Posterior vena cava (tissue), 2 donors: ENCODE measurements around the gene MYOM1. TPM values are rescaled to one million over a fixed set of nuclear protein-coding genes. Genes with fewer than 3 reads are reported as not detected.
"Not testable (repeated sequence)": the region's sequence is repeated elsewhere in the genome, so short reads cannot be mapped to it uniquely, and the experiment has no call there.

Experiments used
- DNase-seq: peaks from one replicate; pipeline ENCODE4 v3.0.0-alpha.2; 2020; ENCODE audit warnings: low spot score
- intact Hi-C, 2 donors: fragments of 100-400 bp; cut with DNase I; formaldehyde crosslinking; loops; one replicate each; pipeline versions ENCODE4 v1.14.1 to v1.14.2; 2022 to 2023
- total RNA-seq, 2 donors: library from RNA; stranded (reverse); fragmentation: NEBNext Ultra II Directional; extraction: Animal tissue kit (Norgen Biotek cat#: 25700); gene quantifications; one replicate each; pipeline ENCODE4 v1.2.1, GENCODE V29; 2021
- donor health status: DM: yes; HTN: yes; CAD: no.
- donor health status: DM: yes; HTN: yes; CAD: no.

MYOM1 gene
- total RNA-seq, 2 donors from 2014 or later = 32.0 to 42.1 TPM

GRCh38 chr18:3230401-3231334 lies 10.9 kb upstream of the MYOM1 start:
- intact Hi-C loops = loop anchor here in 1 of 2 donors (10.0 kb wide), 1 partner anchor 66 kb away; no protein-coding TSS in a partner anchor
- no peak for DNase-seq

GRCh38 chr18:3226048-3226447 lies 6.3 kb upstream of the MYOM1 start:
- intact Hi-C loops = no loop called here
- no peak for DNase-seq

- intact Hi-C loops = no loop called here
- no peak for DNase-seq
Observed at GRCh38 chr18:3225588-3225987, 5.8 kb upstream of the MYOM1 start.

GRCh38 chr18:3224223-3224622 lies 4.5 kb upstream of the MYOM1 start:
- no peak for DNase-seq
- intact Hi-C loops = no loop called here

GRCh38 chr18:3223356-3223755 lies 3.6 kb upstream of the MYOM1 start:
- intact Hi-C loops = no loop called here
- no peak for DNase-seq

- intact Hi-C loops = no loop called here
Observed at GRCh38 chr18:3221496-3221895, 1.7 kb upstream of the MYOM1 start.

GRCh38 chr18:3220868-3221267 lies 1.1 kb upstream of the MYOM1 start:
- intact Hi-C loops, DNase-seq: not testable (repeated sequence)

More at GRCh38 chr18:3221496-3221895, 1.7 kb upstream of the MYOM1 start:
- no peak for DNase-seq

DNA sequence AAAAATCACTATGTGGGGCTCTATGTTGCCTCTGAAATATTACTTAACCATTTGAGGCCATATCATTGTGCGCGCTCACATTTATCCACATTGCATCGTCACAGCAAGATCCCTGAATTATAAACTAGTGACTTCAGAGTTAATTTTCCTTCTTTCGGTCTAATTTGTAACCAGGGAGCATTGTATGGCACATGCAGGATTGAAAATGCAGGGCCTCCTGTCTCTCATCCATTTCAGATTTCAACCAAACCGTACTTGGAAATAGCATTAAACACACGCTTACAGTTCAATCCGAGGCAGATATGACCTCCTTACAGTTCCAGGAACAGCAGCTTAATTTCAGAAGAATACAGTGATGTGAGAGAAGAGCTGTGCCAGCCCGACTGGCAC lies 532 bp downstream of the MYOM1 start:
- DNase-seq = no peak
- intact Hi-C loops = no loop called here

GRCh38 chr18:3218819-3219218 lies 949 bp downstream of the MYOM1 start:
- DNase-seq = no peak
- intact Hi-C loops = no loop called here

DNA sequence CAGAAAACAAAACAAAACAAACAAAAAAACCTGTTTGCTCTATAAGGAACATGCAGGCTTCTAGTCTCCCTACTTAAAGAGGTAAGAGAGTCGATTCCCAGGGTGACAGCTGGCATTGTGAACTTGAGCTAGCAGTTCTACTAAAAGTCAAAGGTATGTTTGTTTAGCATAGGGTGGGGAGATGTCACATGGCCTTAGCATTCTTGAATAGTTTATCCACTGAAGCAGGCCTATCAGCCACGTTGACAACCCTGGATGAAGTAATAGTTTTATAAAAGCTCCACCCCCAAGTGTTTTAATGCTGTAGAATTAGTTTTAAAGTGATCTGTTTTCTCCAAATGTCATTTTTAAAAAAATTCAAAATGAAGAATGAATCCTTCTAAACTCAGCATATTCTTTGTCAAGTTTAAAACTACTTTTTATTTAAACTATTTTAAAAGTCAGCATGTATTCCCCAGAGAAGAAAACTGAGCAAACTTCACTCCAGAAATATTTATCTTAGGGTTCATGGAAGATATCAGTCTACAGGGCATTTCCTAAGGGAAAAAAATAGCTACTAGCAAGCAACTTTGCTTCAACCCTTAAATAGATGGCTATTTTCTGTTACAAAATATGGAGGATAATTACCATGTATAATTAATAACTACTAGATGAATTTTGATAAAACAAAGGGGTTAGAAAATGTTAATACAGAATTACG lies 1.7 kb downstream of the MYOM1 start:
- intact Hi-C loops = no loop called here
- no peak for DNase-seq

DNA sequence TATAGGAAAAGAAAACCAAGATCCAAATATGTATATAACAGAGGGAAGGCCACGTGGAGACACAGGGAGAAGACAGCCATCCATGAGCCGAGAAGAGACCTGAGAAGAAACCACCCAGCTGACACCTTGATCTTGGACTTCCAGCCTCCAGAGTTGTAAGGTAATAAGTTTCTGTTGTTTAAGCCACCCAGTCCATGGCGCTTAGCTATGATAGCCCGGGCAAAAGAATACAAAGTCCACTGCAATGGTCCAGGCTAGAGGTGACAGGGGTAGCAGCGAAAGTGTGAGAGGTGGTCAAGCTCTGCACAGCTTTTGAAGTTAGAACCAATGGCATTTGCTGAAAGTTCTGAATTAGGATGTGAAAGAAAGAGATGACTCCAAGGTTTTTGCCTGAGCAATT lies 2.8 kb downstream of the MYOM1 start:
- DNase-seq = no peak
- intact Hi-C loops = no loop called here

DNA sequence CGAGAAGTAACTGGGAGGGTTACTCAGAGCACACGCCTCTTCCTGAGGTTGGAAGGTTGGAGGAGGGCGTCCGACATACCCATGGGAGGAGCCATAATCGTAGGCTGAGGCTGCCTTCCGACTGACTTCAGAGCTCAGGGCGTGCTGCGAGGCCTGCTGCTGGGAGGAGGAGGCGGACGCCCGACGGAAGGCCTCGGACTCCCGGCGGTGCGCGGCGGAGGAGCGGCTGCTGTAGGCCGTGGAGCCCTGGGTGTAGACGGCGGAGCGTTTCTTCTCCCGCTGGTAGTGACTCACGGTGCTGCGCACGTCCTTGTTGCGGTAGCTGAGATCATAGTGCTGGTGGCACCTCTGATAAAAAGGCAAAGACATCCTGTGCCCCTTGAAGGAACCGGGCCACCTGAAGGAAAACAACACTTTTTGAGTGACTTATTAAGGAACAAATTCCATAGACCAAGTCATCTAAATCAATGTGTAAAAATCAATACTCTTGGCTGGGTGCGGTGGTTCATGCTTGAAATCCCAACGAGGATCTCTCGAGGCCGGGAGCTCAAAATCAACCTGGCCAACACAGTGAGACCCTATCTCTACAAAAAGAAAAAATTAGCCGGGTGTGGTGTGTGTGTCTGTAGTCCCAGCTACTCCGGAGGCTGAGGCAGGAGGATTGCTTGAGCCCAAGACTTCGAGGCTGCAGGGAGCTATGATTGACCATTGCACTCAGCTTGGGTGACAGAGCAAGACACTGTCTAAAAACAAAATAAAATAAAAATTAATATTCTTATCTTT lies 4.7 kb downstream of the MYOM1 start:
- intact Hi-C loops = no loop called here
- no peak for DNase-seq

DNA sequence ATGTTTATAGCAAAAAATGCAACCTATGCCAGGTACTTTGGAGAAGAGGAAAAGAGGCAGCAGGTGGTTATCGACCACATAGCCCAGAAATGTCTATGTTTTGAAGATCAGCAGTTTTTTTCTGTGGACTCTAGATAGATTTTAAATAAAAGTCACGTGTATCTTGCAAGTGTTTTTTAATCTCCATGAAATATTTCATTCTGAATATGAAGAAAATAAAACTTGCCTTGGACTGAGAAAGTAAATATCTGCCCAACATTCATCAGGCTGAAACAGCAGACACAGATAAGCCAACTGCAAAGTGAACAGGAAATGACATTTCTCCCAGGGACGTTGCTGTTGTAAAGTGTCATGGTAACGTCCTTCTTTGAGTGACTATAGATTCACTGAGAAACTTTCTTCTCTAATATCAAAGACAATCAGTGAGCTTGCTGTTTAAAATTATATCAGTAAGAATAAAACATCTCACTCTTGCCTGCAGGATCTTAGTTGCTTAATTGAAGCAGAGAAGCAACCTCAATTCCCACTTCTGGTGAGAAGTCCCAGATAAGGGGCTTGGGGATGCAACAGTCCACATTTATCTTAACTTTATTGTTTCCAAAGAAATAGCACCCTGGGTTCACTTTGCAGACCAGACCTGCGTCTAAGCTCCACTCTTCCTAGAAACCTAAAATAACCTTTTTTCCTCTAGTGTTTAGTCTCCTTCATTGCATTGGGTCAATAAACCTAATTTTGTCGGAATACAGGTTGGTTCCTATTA lies 6.3 kb downstream of the MYOM1 start:
- intact Hi-C loops = no loop called here
- DNase-seq = no peak

GRCh38 chr18:3212657-3213056 lies 7.1 kb downstream of the MYOM1 start:
- intact Hi-C loops = no loop called here
- DNase-seq = no peak

DNA sequence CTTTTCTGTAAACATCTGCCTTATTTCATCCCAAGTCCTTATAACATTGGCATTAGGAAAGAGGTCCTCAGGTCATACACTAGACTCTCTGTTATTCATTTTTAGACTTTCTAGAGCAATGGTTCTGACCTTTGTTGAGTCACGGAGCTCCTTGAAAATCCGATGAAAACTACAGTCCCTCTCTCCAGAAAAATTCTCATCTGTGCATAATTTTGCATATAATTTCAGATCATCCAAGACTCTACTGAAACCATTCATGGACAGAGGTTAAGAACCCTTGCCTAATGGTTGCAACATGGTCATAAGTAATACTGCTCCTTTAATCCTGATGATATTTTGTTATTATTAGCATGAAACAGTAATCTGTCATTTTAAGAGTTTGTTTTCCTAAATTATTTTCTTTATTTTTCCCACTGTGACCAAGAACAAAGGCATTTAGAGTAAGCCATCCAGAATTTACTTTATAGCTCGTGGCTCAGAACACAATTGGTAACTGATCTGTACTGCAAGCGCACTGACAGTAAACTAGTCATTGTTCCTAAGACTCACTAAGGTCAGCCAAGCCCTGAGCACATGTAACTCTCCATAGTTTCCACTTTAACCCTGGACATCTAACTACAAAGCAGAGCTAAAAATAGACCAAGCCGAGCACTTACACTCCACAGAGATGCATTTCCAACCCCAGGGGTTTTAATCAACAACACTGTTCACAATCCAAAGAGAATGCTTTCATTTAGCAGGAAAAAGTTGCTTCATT lies 8.4 kb downstream of the MYOM1 start:
- intact Hi-C loops = no loop called here
- DNase-seq = no peak

DNA sequence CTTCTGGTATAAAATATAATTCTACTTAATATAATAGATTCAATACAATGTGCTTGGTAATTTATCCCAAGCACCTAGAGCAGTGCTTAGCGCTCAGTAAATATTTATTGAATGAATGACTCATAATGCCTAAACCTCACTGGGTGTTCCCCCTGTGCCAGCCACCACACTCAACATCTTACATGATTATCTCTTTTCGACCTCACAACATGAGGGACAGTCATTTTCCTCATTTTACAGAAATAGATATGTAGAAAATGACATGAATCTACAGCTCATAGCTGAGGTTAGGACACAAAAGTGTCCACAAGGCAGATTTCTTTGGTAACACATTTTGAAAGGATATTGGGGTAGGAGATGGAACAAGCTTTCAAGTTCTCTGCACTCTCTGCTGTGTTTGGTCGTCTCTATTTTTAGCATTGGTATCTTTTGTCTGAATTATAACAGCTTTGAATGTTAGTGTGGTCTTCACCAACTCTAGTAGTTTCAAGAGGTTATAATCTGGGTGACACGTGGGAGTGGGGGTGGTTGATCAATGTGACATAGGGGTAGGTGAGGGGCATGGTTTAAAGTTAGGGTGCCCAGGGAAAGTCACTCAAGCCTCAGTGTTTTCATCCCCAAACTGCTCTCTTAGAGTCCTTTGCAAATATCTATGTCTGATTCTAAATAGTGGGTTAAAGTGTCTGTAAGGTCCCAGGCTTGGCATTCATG lies 9.8 kb downstream of the MYOM1 start:
- intact Hi-C loops = no loop called here
- no peak for DNase-seq

GRCh38 chr18:3207565-3207964 lies 12.2 kb downstream of the MYOM1 start:
- no peak for DNase-seq
- intact Hi-C loops = no loop called here

DNA sequence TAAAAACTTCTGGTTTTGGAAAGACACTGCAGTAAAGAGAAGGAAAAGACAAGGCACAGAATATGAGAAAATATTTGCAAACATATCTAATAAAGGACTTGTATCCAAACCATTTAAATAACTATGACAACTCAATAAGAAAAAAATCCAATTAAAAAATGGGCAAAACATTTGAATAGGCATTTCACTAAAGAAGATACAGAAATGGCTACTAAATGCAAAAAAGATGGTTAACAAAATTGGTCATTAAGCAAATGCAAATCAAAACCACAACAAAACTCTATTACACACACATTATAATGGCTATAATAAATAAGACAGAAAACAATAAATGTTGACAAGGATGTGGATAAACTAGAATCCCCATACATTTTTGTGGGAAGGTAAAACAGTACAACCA lies 14.5 kb downstream of the MYOM1 start:
- no peak for DNase-seq
- intact Hi-C loops = no loop called here
